HG02938 (cell line): Measurements from ENCODE around the gene IGFBP5.

Source experiments
- ATAC-seq: cut with Tn5 transposase; IDR thresholded peaks from one replicate; pipeline ENCODE4 v1.9.1; 2021; ENCODE audit warnings: mild to moderate bottlenecking, moderate library complexity; ENCODE audit not compliant: unreplicated experiment

Gene IGFBP5

GRCh38 chr2:216670266-216671080 lies 24.9 kb downstream of the IGFBP5 start:
- no peak for ATAC-seq

- peak; percentile 57 for ATAC-seq
These were observed 28.7 kb downstream of the IGFBP5 start for GRCh38 chr2:216666461-216667233.

DNA sequence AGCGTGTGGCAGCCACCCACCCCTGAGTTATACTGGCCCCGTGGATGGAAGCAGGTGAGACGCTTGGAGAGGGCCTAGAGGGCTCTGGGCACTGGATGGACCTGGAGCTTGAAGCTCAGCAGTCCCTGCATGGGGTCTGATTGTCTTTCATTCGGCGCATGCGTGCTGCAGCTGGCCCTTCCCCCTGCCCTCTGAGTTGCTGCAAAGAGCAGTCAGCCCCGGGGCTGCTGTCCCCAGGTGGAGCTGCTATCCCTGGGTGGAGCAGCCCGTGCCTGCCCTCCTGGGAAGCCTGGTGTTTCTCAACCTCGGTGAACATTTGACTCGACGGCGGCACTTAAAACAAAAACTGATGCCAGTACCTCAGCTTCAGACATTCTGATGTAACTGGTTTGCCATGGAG lies 29.6 kb downstream of the IGFBP5 start:
- ATAC-seq: no peak

- ATAC-seq: no peak
These were observed 30.1 kb downstream of the IGFBP5 start for GRCh38 chr2:216665242-216665641.

GRCh38 chr2:216664593-216665034 lies 30.7 kb downstream of the IGFBP5 start:
- no peak for ATAC-seq

- no peak for ATAC-seq
These were observed 31.5 kb downstream of the IGFBP5 start for GRCh38 chr2:216663846-216664245.

DNA sequence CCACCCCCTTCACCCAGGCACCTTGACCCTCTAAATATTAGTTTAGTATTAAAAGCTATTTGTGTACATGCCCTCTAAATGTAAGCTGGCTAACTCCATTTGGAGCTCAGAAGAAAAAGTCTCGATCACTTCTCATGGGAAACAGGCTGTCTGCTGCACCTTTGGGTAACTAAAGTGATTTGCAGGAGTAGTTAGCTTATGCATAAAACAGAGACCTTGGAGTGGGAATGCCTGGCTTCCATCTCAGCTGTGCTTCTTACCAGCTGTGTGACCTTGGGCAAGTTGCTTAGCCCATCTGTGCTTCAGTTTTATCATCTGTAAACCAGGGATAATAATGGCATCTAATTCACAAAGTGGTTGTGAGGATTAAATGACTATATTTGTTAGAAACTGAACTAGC lies 32.2 kb downstream of the IGFBP5 start:
- no peak for ATAC-seq

DNA sequence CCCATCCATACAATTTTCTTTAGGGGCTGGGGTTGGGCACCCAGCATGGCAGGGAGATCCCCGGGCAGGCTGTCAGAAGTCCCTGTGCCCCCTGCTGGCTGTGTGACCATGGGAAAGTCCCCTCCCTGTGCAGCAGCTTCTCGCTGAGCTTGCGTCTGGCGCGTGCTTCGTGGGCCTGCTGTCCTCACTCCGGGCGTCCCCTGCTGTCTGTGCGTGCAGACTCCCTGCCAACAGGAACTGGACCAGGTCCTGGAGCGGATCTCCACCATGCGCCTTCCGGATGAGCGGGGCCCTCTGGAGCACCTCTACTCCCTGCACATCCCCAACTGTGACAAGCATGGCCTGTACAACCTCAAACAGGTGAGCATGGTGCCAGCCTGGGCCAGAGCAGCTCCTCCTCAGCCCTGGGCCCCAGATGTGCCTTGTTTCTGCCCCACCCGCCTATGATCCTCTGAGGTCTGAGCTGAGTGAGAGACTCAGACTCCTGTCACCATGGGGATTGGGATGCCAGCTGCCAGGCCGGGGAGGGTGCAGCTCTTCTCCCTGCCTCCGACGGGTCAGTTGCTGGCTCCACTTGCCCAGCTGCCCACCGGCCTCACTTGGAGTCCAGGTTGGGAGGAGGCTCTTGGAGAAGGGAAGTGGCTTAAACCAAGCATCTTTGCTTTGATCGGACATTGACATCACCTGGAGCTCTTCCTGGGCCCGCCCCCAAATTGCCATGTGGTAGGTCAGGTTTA lies 33.5 kb downstream of the IGFBP5 start:
- ATAC-seq: no peak

- no peak for ATAC-seq
These were observed 34.3 kb downstream of the IGFBP5 start for GRCh38 chr2:216661051-216661450.

- no peak for ATAC-seq
These were observed 34.9 kb downstream of the IGFBP5 start for GRCh38 chr2:216660496-216660895.

DNA sequence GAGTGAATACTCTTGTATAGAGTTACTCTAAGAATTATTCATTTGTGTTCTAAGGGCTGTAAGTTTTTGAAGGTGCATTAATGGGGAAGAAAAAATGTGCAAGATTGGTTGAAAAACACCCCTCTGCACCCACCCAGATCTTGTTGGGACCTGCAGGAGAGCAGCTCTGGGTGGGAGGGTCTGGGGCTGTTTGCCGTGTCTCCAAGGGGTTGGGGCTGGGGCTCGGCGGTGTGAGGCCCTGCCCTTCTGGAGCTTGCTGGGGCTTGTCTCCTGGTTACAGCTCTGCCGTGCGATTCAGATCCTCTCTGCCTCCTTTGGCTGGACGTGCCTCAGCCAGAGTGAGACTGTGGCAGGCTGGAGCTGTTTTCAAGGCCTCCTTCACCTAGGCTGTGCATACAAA lies 36.1 kb downstream of the IGFBP5 start:
- ATAC-seq: no peak

GRCh38 chr2:216658757-216659156 lies 36.6 kb downstream of the IGFBP5 start:
- ATAC-seq: no peak

DNA sequence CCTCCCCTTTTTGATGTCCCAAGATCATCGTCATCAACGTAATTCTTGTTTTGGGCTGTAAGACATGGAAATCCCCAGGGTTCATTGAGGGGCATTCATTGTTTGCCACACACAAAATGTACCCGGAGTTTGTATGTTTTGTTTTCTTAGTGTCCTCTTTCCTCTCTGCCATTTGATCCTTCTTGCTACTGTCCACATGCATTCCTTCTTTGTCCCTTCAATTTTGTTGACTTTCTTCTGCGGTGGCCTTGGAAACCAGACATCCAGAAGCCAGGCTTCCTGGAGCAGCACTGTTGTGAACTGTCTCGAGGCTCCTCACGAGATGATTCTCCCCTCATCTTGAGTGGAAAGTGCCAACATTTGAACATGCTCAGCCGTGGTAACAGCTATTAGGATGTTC lies 37.4 kb downstream of the IGFBP5 start:
- ATAC-seq: no peak

- no peak for ATAC-seq
These were observed 38.1 kb downstream of the IGFBP5 start for GRCh38 chr2:216657086-216657855.

DNA sequence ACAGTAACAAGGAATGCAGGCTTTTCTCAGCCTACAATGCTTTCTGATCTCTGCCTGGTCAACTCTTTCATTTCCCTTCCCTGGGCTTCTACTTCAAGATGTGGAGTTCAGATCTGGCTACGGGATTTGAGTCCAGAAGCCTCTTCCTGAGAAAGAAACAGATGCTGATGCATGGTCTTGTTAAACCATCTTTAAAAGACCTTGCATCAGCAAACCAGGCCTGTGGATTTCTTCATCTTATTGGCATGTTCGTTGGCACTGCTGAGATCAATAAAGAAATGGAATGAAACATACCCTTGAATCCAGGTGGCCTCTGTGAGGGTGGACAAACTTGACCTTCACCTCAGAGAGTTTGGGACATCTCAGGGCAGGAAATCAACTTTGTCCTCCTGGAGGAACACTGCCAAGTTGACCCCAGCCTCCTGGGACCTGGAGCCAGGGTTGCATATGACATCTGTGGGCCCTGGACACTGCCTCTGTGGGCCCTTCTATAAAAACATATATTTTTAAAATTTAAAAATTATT lies 40.8 kb downstream of the IGFBP5 start:
- ATAC-seq: no peak

- ATAC-seq: no peak
These were observed 41.4 kb downstream of the IGFBP5 start for GRCh38 chr2:216653931-216654365.

DNA sequence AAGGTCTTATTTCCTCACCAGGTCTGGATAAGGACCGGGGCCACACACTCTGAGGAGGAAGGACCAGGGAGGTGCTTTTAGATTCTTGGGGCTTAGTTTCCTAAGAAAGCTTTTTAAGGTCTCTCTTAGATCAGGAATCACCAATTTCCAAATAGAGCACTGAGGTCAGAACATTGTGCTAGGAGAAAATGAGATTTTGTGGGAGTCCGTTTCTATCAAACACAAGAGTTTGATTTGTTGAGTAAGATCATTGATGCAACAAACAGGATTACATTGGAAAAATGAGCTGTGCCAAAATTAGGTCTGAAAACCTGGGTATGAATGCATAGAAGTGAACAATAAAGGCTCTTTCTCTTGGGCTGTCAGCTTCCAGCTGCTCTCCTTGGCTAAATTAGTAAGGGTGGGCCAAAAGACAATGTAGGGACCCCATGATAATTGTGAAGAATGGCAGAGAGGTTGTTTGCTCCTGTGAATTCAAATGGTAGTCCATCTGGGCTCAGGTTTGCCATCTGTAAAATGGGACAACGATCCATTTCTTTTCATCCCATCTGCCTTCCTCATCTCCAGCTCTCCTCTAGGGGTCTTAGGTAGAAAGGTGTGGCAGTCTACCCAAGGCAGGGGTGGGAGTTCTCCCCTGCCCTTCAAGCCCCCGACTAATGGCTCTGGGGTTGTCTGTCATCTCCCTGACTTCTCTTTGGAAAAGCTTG lies 42.1 kb downstream of the IGFBP5 start:
- no peak for ATAC-seq

- no peak for ATAC-seq
These were observed 42.8 kb downstream of the IGFBP5 start for GRCh38 chr2:216652566-216652965.

GRCh38 chr2:216651351-216651881 lies 43.9 kb downstream of the IGFBP5 start:
- ATAC-seq: no peak
